Activated CD4-positive, alpha-beta T cell treated with anti-CD3 and anti-CD28 coated beads for 1 hour (primary cell): ENCODE data around the gene EGFR.

ENCODE experiments used
- DNase-seq: peaks from one replicate; pipeline ENCODE4 v3.0.0-alpha.2; 2020

EGFR gene

GRCh38 chr7:55065511-55066229, 46.9 kb downstream of the EGFR start:
- DNase-seq = no peak

- no peak for DNase-seq
Observed at GRCh38 chr7:55066524-55066923, 47.7 kb downstream of the EGFR start.

- DNase-seq = no peak
Observed at GRCh38 chr7:55066938-55067337, 48.1 kb downstream of the EGFR start.

GRCh38 chr7:55067748-55068147, 48.9 kb downstream of the EGFR start:
- DNase-seq = no peak

GRCh38 chr7:55069271-55069792, 50.5 kb downstream of the EGFR start:
- no peak for DNase-seq

- DNase-seq = no peak
Observed at GRCh38 chr7:55070271-55070743, 51.5 kb downstream of the EGFR start.

- DNase-seq = no peak
Observed at GRCh38 chr7:55070854-55071253, 52.0 kb downstream of the EGFR start.

- DNase-seq = no peak
Observed at GRCh38 chr7:55071411-55072175, 52.8 kb downstream of the EGFR start.

GRCh38 chr7:55072251-55072650, 53.4 kb downstream of the EGFR start:
- DNase-seq = no peak

- DNase-seq = no peak
Observed at GRCh38 chr7:55073051-55073511, 54.3 kb downstream of the EGFR start.

- DNase-seq = no peak
Observed at GRCh38 chr7:55073976-55074528, 55.2 kb downstream of the EGFR start.

- no peak for DNase-seq
Observed at GRCh38 chr7:55075464-55076021, 56.7 kb downstream of the EGFR start.

GRCh38 chr7:55077561-55078410, 59.0 kb downstream of the EGFR start:
- DNase-seq = no peak

GRCh38 chr7:55078465-55079372, 59.9 kb downstream of the EGFR start:
- no peak for DNase-seq

GRCh38 chr7:55080000-55080623, 61.3 kb downstream of the EGFR start:
- DNase-seq = no peak

- no peak for DNase-seq
Observed at GRCh38 chr7:55081068-55081467, 62.3 kb downstream of the EGFR start.

GRCh38 chr7:55081472-55082227, 62.8 kb downstream of the EGFR start:
- DNase-seq = no peak

- DNase-seq = no peak
Observed at GRCh38 chr7:55082228-55082603, 63.4 kb downstream of the EGFR start.

GRCh38 chr7:55083206-55083605, 64.4 kb downstream of the EGFR start:
- DNase-seq = no peak

GRCh38 chr7:55084307-55084706, 65.5 kb downstream of the EGFR start:
- no peak for DNase-seq
